HEK293 (cell line): Measurements from ENCODE around the gene GET3.

Experiments used
- CTCF ChIP-seq: fragments of 450-650 bp; formaldehyde crosslinking; IDR thresholded peaks from 2 replicates; pipeline ENCODE4 v1.5.1; 2016; ENCODE audit warnings: missing biosample characterization, missing genetic modification characterization
- KLF7 ChIP-seq: fragments of 450-650 bp; formaldehyde crosslinking; IDR thresholded peaks from 2 replicates; pipeline ENCODE4 v1.5.1; 2016; ENCODE audit warnings: missing biosample characterization, missing genetic modification characterization, borderline replicate concordance
- SP2 ChIP-seq: fragments of 450-650 bp; formaldehyde crosslinking; IDR thresholded peaks from 2 replicates; pipeline ENCODE4 v1.5.1; 2016; ENCODE audit warnings: missing biosample characterization, missing genetic modification characterization
- ZFP41 ChIP-seq: fragments of 450-650 bp; formaldehyde crosslinking; IDR thresholded peaks from 2 replicates; pipeline ENCODE4 v1.5.1; 2016; ENCODE audit warnings: missing biosample characterization, missing genetic modification characterization, borderline replicate concordance

GRCh38 chr19:12794971-12795381 lies 57.7 kb downstream of the GET3 start:
- TF ChIP-seq CTCF (tag by site-specific recombination) (no peak), KLF7 (no peak), ZFP41 (tag by site-specific recombination) (no peak), SP2 (tag by site-specific recombination) (no peak)
